H1 (cell line): ENCODE results near the gene DHRS4. TPM values are rescaled to one million over a fixed set of nuclear protein-coding genes. Genes with fewer than 3 reads are reported as not detected.
"Not testable (repeated sequence)": the region's sequence is repeated elsewhere in the genome, so short reads cannot be mapped to it uniquely, and the experiment has no call there.

Experiments used
- CTCF ChIA-PET: fragments of 300-600 bp; sonication (Branson Sonifier 250); formaldehyde crosslinking; loops from one replicate; lab custom pipeline; 2021; ENCODE audit not compliant: partially characterized antibody; lab: Charles Lee
- POLR2A ChIA-PET: fragments of 300-600 bp; sonication (Branson Sonifier 250); formaldehyde crosslinking; loops from one replicate; lab custom pipeline; 2021; ENCODE audit warnings: inconsistent platforms; ENCODE audit not compliant: partially characterized antibody; lab: Charles Lee
- DNase-seq, 2 experiments: peaks; one replicate each; pipeline versions ENCODE4 v3.0.0 to v3.0.0-alpha.2; 2010 to 2022; ENCODE audit warnings: low spot score in 2 of 2, low read depth in 1 of 2, mixed read lengths in 1 of 2
- FAIRE-seq: peaks from 2 replicates; lab custom pipeline; 2011; peaks lifted over from hg19 to GRCh38; lab: Jason Lieb, UNC
- H2AFZ ChIP-seq: 2 replicates; pipeline ENCODE4 v1.8.1; 2012; ENCODE audit warnings: low read length, inconsistent platforms
- H2AK5ac ChIP-seq: 2 replicates; pipeline ENCODE4 v1.6.1; 2013; ENCODE audit warnings: low read depth, low read length
- H2BK120ac ChIP-seq: replicated peaks from 2 replicates; pipeline ENCODE3; 2013; ENCODE audit warnings: low read depth, low read length, inconsistent platforms
- H2BK12ac ChIP-seq: 2 replicates; pipeline ENCODE4 v1.6.1; 2013; ENCODE audit warnings: low read depth, low read length
- H2BK15ac ChIP-seq: 2 replicates; pipeline ENCODE4 v1.6.1; 2013; ENCODE audit warnings: low read length
- H2BK20ac ChIP-seq: 2 replicates; pipeline ENCODE4 v1.6.1; 2013; ENCODE audit warnings: low read length
- H2BK5ac ChIP-seq: 2 replicates; pipeline ENCODE4 v1.6.1; 2013; ENCODE audit warnings: low read depth, low read length
- H3K14ac ChIP-seq: 2 replicates; pipeline ENCODE4 v1.6.1; 2013; ENCODE audit warnings: inconsistent platforms; ENCODE audit not compliant: insufficient read length
- H3K18ac ChIP-seq: 2 replicates; pipeline ENCODE4 v1.6.1; 2013; ENCODE audit warnings: low read length; ENCODE audit errors: extremely low read depth
- H3K23ac ChIP-seq: 2 replicates; pipeline ENCODE4 v1.6.1; 2013; ENCODE audit warnings: inconsistent platforms; ENCODE audit not compliant: insufficient read length
- H3K23me2 ChIP-seq: 2 replicates; pipeline ENCODE4 v1.6.1; 2013; ENCODE audit warnings: low read depth, low read length
- H3K27ac ChIP-seq: 2 replicates; pipeline ENCODE4 v1.6.1; 2011; ENCODE audit warnings: low read depth, low read length, inconsistent platforms
- H3K27me3 ChIP-seq, 4 experiments: replicated peaks in 1 of 4; 1 replicate in 1 of 4; 2 replicates in 3 of 4; pipeline versions ENCODE4 v1.6.1 to v1.8.1; 2011 to 2013; ENCODE audit warnings: low read length in 3 of 4, mild to moderate bottlenecking in 3 of 4, inconsistent platforms in 2 of 4, mixed read lengths in 2 of 4, moderate library complexity in 1 of 4; ENCODE audit not compliant: control insufficient read depth in 3 of 4, insufficient read depth in 3 of 4; ENCODE audit errors: extremely low read depth in 1 of 4
- H3K36me3 ChIP-seq, 4 experiments: 2 replicates each; pipeline versions ENCODE4 v1.6.1 to v1.8.1; 2011 to 2013; ENCODE audit warnings: mild to moderate bottlenecking in 4 of 4, low read length in 3 of 4, moderate library complexity in 2 of 4, control low read depth in 1 of 4, inconsistent platforms in 1 of 4; ENCODE audit not compliant: insufficient read depth in 4 of 4, control insufficient read depth in 2 of 4
- H3K4ac ChIP-seq: replicated peaks from 2 replicates; pipeline ENCODE3; 2013; ENCODE audit warnings: low read length, low read depth, mixed read lengths, inconsistent platforms; ENCODE audit not compliant: insufficient read length
- H3K4me1 ChIP-seq, 4 experiments: replicated peaks in 1 of 4; 1 replicate in 1 of 4; 2 replicates in 3 of 4; pipeline versions ENCODE4 v1.6.1 to v1.8.1; 2011 to 2013; ENCODE audit warnings: low read length in 3 of 4, inconsistent platforms in 2 of 4, mixed read lengths in 1 of 4; ENCODE audit not compliant: insufficient read depth in 4 of 4, control insufficient read depth in 3 of 4
- H3K4me2 ChIP-seq, 2 experiments: 2 replicates each; pipeline versions ENCODE4 v1.6.1 to v1.8.1; 2011 to 2013; ENCODE audit warnings: low read depth in 2 of 2, low read length in 2 of 2, control low read depth in 1 of 2, inconsistent platforms in 1 of 2, mild to moderate bottlenecking in 1 of 2; ENCODE audit not compliant: insufficient read depth in 1 of 2
- H3K4me3 ChIP-seq, 4 experiments: fragments of 200-600, 300-600 bp in 1 of 4; sonication (generic), shearing (Covaris generic), sonication (Bioruptor Twin) in 1 of 4; 2 replicates each; pipeline versions ENCODE4 v1.5.1 to v1.8.1; 2011 to 2016; ENCODE audit warnings: low read length in 4 of 4, low read depth in 3 of 4, control low read depth in 2 of 4, inconsistent platforms in 2 of 4, mild to moderate bottlenecking in 2 of 4, mixed read lengths in 1 of 4, moderate library complexity in 1 of 4; ENCODE audit not compliant: insufficient read depth in 2 of 4; ENCODE audit errors: extremely low read depth in 1 of 4
- H3K56ac ChIP-seq: replicated peaks from 2 replicates; pipeline ENCODE3; 2013; ENCODE audit warnings: low read depth, mild to moderate bottlenecking, mixed read lengths, low read length, inconsistent platforms; ENCODE audit not compliant: insufficient read length
- H3K79me1 ChIP-seq: 2 replicates; pipeline ENCODE4 v1.6.1; 2013; ENCODE audit warnings: low read depth, low read length, control low read depth
- H3K79me2 ChIP-seq, 2 experiments: 2 replicates each; pipeline versions ENCODE4 v1.6.1 to v1.8.1; 2012 to 2013; ENCODE audit warnings: low read length in 2 of 2, mild to moderate bottlenecking in 2 of 2, inconsistent platforms in 1 of 2; ENCODE audit not compliant: insufficient read depth in 2 of 2, control insufficient read depth in 1 of 2
- H3K9ac ChIP-seq, 4 experiments: replicated peaks in 1 of 4; 1 replicate in 1 of 4; 2 replicates in 3 of 4; pipeline versions ENCODE4 v1.6.1 to v1.8.1; 2011 to 2013; ENCODE audit warnings: low read depth in 3 of 4, low read length in 3 of 4, control low read depth in 2 of 4, mild to moderate bottlenecking in 2 of 4, moderate library complexity in 2 of 4, inconsistent platforms in 1 of 4; ENCODE audit errors: extremely low read depth in 1 of 4
- H3K9me3 ChIP-seq, 2 experiments: 2 replicates each; pipeline versions ENCODE4 v1.6.1 to v1.8.1; 2012 to 2013; ENCODE audit warnings: mild to moderate bottlenecking in 2 of 2, moderate library complexity in 2 of 2, control low read depth in 1 of 2, inconsistent platforms in 1 of 2, low read depth in 1 of 2, low read length in 1 of 2, mixed read lengths in 1 of 2; ENCODE audit not compliant: insufficient read depth in 2 of 2
- H4K20me1 ChIP-seq, 2 experiments: replicated peaks in 1 of 2; 2 replicates each; pipeline versions ENCODE3 to v1.8.1; 2011 to 2013; ENCODE audit warnings: inconsistent platforms in 2 of 2, low read length in 2 of 2, mild to moderate bottlenecking in 1 of 2; ENCODE audit not compliant: insufficient read depth in 2 of 2, control insufficient read depth in 1 of 2
- H4K5ac ChIP-seq: 2 replicates; pipeline ENCODE4 v1.6.1; 2013; ENCODE audit warnings: low read length, low read depth, mixed read lengths, inconsistent platforms; ENCODE audit not compliant: insufficient read length
- H4K8ac ChIP-seq: 2 replicates; pipeline ENCODE4 v1.8.0; 2013; ENCODE audit warnings: mild to moderate bottlenecking, moderate library complexity, low read length, inconsistent platforms; ENCODE audit not compliant: insufficient read depth; ENCODE audit errors: extremely low read depth
- H4K91ac ChIP-seq: replicated peaks from 2 replicates; pipeline ENCODE3; 2013; ENCODE audit warnings: low read length, mixed read lengths, inconsistent platforms; ENCODE audit not compliant: insufficient read length
- WGBS, 2 experiments: shearing (Covaris generic) in 1 of 2; methylation state at CpG; one replicate each; pipeline versions ENCODE4 v1.1.6 to v1.1.7; 2013 to 2015; ENCODE audit warnings: low lambda C conversion rate in 2 of 2, mixed read lengths in 2 of 2, inconsistent platforms in 1 of 2, low coverage in 1 of 2, missing lambda C conversion rate in 1 of 2; ENCODE audit not compliant: insufficient replicate concordance in 2 of 2, insufficient coverage in 1 of 2, insufficient read length in 1 of 2; ENCODE audit errors: extremely low coverage in 1 of 2, missing lambda C conversion rate in 1 of 2; 5-methylcytosine and 5-hydroxymethylcytosine counted together
- polyA plus RNA-seq, 7 experiments: library from polyadenylated mRNA; depleted of rRNA in 3 of 7; stranded (reverse) in 5 of 7; unstranded in 2 of 7; fragments of >200 nt in 5 of 7; fragments of 200-250 nt in 2 of 7; gene quantifications; 1 replicate in 5 of 7; 2 replicates in 1 of 7; 4 replicates in 1 of 7; pipeline versions ENCODE4 v1.2.1 to v1.2.3, GENCODE V29; 2011 to 2013; ENCODE audit warnings: missing spikeins in 2 of 7, mixed read lengths in 2 of 7
- total RNA-seq: library from RNA; stranded (reverse); fragmentation: NEBNext Ultra II Directional; extraction: Animal tissue kit (Norgen Biotek cat#: 25700); gene quantifications from 2 replicates; pipeline ENCODE4 v1.2.1, GENCODE V29; 2021

DHRS4 gene
- total and polyA plus RNA-seq, 2 of the 8 experiments (the other 6 are each of a cell fraction or from before 2014, with no cell fraction given) = 11.7 to 16.2 TPM

DNA sequence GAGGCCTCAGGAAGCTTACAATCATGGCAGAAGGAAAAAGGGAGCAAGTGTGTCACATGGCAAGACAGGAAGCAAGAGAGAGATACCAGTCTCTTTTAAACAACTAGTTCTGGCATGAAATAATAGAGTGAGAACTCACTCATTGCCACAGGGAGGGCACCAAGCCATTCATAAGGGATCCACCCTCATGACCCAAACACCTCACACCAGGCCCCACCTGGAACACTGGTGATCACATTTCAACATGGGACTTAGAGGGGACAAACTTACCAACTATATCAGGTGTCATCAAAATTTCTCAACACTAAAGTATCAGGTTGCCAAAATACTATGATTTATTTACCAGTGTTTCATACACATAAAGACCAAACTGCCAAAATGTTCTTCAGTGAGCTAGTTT lies 42.4 kb downstream of the DHRS4 start:
- H3K23ac ChIP-seq, H3K4me2 ChIP-seq, H3K36me3 ChIP-seq, DNase-seq, H3K56ac ChIP-seq, H3K9me3 ChIP-seq, H3K9ac ChIP-seq, H3K27me3 ChIP-seq, H4K5ac ChIP-seq, H2BK15ac ChIP-seq, H3K79me1 ChIP-seq, H3K4ac ChIP-seq, H4K91ac ChIP-seq, H3K18ac ChIP-seq, H2BK120ac ChIP-seq, H2BK12ac ChIP-seq, H3K14ac ChIP-seq, CTCF ChIA-PET, H3K4me3 ChIP-seq, H3K27ac ChIP-seq, H3K23me2 ChIP-seq, H4K8ac ChIP-seq, FAIRE-seq, H2AFZ ChIP-seq, H2BK20ac ChIP-seq, H3K4me1 ChIP-seq, H4K20me1 ChIP-seq, H2AK5ac ChIP-seq, H3K79me2 ChIP-seq, POLR2A ChIA-PET, H2BK5ac ChIP-seq: not testable (repeated sequence)

DNA sequence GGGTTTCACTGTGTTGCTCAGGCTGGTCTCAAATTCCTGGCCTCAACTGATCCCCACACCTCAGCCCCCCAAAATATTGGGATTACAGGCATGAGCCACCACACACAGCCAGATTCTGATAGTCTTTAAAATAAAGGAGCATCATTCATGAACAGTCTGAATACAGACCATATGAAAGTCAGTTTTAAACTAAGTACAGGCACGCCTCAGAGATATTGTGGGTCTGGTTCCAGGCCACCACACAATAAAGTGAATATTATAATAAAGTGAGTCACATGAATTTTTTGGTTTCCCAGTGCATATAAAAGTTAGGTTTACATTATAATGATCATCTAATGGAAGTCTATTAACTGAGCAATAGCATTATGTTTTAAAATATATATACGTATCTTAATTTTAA lies 43.3 kb downstream of the DHRS4 start:
- H3K27me3 ChIP-seq, POLR2A ChIA-PET, H3K4ac ChIP-seq, H4K91ac ChIP-seq, H4K20me1 ChIP-seq, H2BK12ac ChIP-seq, H3K79me2 ChIP-seq, H2BK5ac ChIP-seq, H2BK120ac ChIP-seq, CTCF ChIA-PET, H2AFZ ChIP-seq, H3K4me2 ChIP-seq, H3K9ac ChIP-seq, H3K79me1 ChIP-seq, H2BK20ac ChIP-seq, H2AK5ac ChIP-seq, H3K18ac ChIP-seq, DNase-seq, H2BK15ac ChIP-seq, FAIRE-seq, H3K4me3 ChIP-seq, H3K9me3 ChIP-seq, H3K4me1 ChIP-seq, H3K14ac ChIP-seq, H4K8ac ChIP-seq, H3K23me2 ChIP-seq, H3K56ac ChIP-seq, H3K27ac ChIP-seq, H3K36me3 ChIP-seq, H3K23ac ChIP-seq, H4K5ac ChIP-seq: not testable (repeated sequence)
- 88% methylated on average over 1 of the region's 2 CpGs; no CpG with 5 or more reads in 1 of the 2 experiments for WGBS, 2 experiments
